Right lobe of liver (tissue), 6 donors: ENCODE measurements around the gene PIGBOS1. TPM values are rescaled to one million over a fixed set of nuclear protein-coding genes. Genes with fewer than 3 reads are reported as not detected.
A peak's percentile ranks its signal among the peaks of the same experiment; 100 is the strongest.

Experiments used
- ATAC-seq, 4 donors: fragments of 200-7000 bp; cut with Tn5 transposase; one replicate each; pipeline ENCODE4 v1.9.1; 2020; ENCODE audit warnings: mild to moderate bottlenecking in 4 of 4, moderate library complexity in 4 of 4
- DNase-seq, 3 donors: peaks; one replicate each; pipeline ENCODE4 v3.0.0-alpha.2; 2020
- H3K27ac ChIP-seq, 3 donors: fragments of 200-600 bp; one replicate each; pipeline ENCODE4 v1.8.0; 2022
- H3K27me3 ChIP-seq, 2 donors: fragments of 200-600 bp; one replicate each; pipeline ENCODE4 v1.8.0; 2022
- H3K36me3 ChIP-seq, 4 donors: fragments of 200-600 bp; sonication (generic) in 1 of 4; one replicate each; pipeline versions ENCODE4 v1.5.1 to v1.8.0; 2017 to 2022; ENCODE audit warnings: control low read depth in 1 of 4
- H3K4me1 ChIP-seq, 4 donors: fragments of 200-600 bp; sonication (generic) in 1 of 4; one replicate each; pipeline versions ENCODE4 v1.5.1 to v1.8.0; 2017 to 2022; ENCODE audit warnings: control low read depth in 1 of 4
- H3K4me3 ChIP-seq, 3 donors: fragments of 200-600 bp; one replicate each; pipeline ENCODE4 v1.8.0; 2022
- H3K9me3 ChIP-seq, 4 donors: fragments of 200-600 bp; sonication (generic) in 1 of 4; one replicate each; pipeline versions ENCODE4 v1.5.1 to v1.8.0; 2017 to 2022; ENCODE audit warnings: control low read depth in 1 of 4
- POLR2A ChIP-seq: fragments of 450-650 bp; IDR thresholded peaks from one replicate; pipeline ENCODE4 v1.6.1; 2017; ENCODE audit warnings: antibody characterized with exemption, mild to moderate bottlenecking
- WGBS: methylation state at CpG from one replicate; pipeline ENCODE4 v1.1.6; 2018; ENCODE audit warnings: low coverage, low lambda C conversion rate; ENCODE audit not compliant: insufficient coverage; ENCODE audit errors: missing lambda C conversion rate; 5-methylcytosine and 5-hydroxymethylcytosine counted together
- intact Hi-C, 2 donors: fragments of 100-400 bp; cut with DNase I; formaldehyde crosslinking; loops; one replicate each; pipeline versions ENCODE4 v1.11.2 to v1.14.1; 2022
- total RNA-seq, 6 experiments: library from RNA; depleted of rRNA in 2 of 6; stranded (reverse); fragments of >200 nt in 2 of 6; fragmentation: NEBNext Ultra II Directional in 3 of 6; extraction: Animal tissue kit (Norgen Biotek cat#: 25700) in 3 of 6; gene quantifications; one replicate each; pipeline versions ENCODE4 v1.1.0 to v1.2.4, GENCODE V29; 2016 to 2023
- TF ChIP-seq, protein P1 (sequence below), 4 donors: fragments of 200-600 bp in 3 of 4; fragments of 450-650 bp in 1 of 4; IDR thresholded peaks; one replicate each; pipeline versions ENCODE4 v1.5.1 to v1.8.0; 2016 to 2022; ENCODE audit warnings: antibody characterized with exemption in 4 of 4, mild to moderate bottlenecking in 2 of 4
- donor health status: DM: no; HTN: yes; CAD: no.
- donor health status: DM: no; HTN: no; CAD: no.
- donor health status: DM: no; HTN: no; CAD: no.
- donor health status: DM: no; HTN: yes; CAD: no.
- donor health status: DM: no; HTN: yes; CAD: no.

Gene PIGBOS1
- total RNA-seq, 6 experiments from 2014 or later: 4.2 to 36.1 (median 5.8) TPM

DNA sequence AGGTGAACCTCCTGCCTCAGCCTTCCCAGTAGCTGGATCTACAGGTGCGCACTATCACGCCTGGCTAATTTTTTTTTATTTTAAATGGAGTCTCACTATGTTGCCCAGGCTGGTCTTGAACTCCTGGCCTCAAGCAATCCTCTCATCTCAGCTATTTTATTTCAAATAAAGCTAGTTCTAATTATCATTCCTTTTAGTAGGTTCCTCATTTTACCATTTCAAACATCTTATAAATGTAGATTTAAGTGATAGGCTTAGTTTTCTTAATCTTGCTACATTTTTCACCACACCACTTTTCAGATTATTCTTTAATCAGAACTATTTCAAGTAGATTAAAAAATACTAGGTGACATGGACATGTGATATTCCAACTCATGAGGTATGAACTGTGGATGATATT lies 30.4 kb upstream of the PIGBOS1 start:
- no peaks in the 10 kb centered on the region for H3K9me3 ChIP-seq
- DNase-seq: no peak
- no peaks in the 10 kb centered on the region for H3K4me1 ChIP-seq
- no peak overlapping the region for H3K27ac ChIP-seq
- intact Hi-C loops: no loop called here
- no peaks in the 10 kb centered on the region for H3K36me3 ChIP-seq
- TF ChIP-seq, protein P1, sequence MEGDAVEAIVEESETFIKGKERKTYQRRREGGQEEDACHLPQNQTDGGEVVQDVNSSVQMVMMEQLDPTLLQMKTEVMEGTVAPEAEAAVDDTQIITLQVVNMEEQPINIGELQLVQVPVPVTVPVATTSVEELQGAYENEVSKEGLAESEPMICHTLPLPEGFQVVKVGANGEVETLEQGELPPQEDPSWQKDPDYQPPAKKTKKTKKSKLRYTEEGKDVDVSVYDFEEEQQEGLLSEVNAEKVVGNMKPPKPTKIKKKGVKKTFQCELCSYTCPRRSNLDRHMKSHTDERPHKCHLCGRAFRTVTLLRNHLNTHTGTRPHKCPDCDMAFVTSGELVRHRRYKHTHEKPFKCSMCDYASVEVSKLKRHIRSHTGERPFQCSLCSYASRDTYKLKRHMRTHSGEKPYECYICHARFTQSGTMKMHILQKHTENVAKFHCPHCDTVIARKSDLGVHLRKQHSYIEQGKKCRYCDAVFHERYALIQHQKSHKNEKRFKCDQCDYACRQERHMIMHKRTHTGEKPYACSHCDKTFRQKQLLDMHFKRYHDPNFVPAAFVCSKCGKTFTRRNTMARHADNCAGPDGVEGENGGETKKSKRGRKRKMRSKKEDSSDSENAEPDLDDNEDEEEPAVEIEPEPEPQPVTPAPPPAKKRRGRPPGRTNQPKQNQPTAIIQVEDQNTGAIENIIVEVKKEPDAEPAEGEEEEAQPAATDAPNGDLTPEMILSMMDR (IDR thresholded peaks at IDR 0.05): no peak
- no peak for TF ChIP-seq POLR2A
- no peak for ATAC-seq
- H3K4me3 ChIP-seq: no peak overlapping the region
- 100% methylated on average over 2 of the region's 2 CpGs for WGBS
- no peaks in the 10 kb centered on the region for H3K27me3 ChIP-seq

DNA sequence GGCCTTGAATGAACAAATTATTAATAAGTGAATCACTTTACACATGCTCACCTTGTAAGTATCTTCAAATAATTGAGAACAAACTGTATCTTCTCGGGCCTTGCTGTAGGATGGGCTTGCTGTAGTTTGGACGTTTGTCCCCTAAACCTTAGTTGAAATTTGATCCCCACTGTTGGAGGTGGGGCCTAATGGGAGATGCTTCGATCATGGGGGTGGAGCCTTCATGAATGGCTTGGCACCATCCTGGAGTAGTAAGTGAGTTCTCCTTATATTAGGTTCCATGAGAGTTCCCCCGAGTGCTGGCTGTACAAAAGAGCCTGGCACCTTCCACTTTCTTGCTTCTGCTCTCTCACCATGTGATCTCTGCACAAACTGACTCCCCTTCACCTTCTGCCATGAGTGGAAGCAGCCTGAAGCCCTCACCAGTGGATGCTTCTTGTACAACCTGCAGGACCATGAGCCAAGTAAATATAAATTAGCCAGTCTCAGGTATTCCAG lies 29.4 kb upstream of the PIGBOS1 start:
- no peak for TF ChIP-seq POLR2A
- TF ChIP-seq, protein P1 (IDR thresholded peaks at IDR 0.05): no peak
- no peaks in the 10 kb centered on the region for H3K9me3 ChIP-seq
- no peak overlapping the region for H3K4me3 ChIP-seq
- WGBS: 63% methylated on average over 3 of the region's 4 CpGs
- no peak for DNase-seq
- no peaks in the 10 kb centered on the region for H3K27me3 ChIP-seq
- no peak for ATAC-seq
- intact Hi-C loops: no loop called here
- H3K4me1 ChIP-seq: no peaks in the 10 kb centered on the region
- H3K27ac ChIP-seq: no peak overlapping the region
- H3K36me3 ChIP-seq: no peaks in the 10 kb centered on the region

DNA sequence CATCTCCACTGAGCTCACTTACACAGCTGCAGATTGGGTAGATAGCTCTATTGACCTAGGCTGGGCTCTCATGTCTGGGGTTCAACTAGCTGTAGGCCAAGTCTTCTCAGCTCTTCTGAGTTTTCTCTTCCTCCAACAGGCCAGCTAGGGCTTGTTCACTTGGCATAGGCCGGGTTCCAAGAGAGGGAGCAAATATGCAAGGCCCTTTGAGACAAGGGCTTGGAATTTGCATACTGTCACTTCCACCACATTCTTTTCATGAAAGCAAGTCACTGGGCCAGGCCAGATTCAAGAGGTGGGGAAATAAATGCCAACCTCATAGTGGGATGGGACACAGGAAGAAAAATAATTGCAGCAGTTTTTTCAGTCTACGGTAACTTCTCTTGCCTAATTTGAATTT lies 25.3 kb upstream of the PIGBOS1 start:
- H3K4me1 ChIP-seq: no peaks in the 10 kb centered on the region
- H3K27ac ChIP-seq: no peak overlapping the region
- WGBS: 82% methylated on average over 2 of the region's 2 CpGs
- H3K4me3 ChIP-seq: no peak overlapping the region
- no peaks in the 10 kb centered on the region for H3K36me3 ChIP-seq
- intact Hi-C loops: no loop called here
- H3K27me3 ChIP-seq: no peaks in the 10 kb centered on the region
- DNase-seq: no peak
- no peak for ATAC-seq
- H3K9me3 ChIP-seq: no peaks in the 10 kb centered on the region
- TF ChIP-seq, protein P1 (IDR thresholded peaks at IDR 0.05): no peak
- TF ChIP-seq POLR2A: no peak

DNA sequence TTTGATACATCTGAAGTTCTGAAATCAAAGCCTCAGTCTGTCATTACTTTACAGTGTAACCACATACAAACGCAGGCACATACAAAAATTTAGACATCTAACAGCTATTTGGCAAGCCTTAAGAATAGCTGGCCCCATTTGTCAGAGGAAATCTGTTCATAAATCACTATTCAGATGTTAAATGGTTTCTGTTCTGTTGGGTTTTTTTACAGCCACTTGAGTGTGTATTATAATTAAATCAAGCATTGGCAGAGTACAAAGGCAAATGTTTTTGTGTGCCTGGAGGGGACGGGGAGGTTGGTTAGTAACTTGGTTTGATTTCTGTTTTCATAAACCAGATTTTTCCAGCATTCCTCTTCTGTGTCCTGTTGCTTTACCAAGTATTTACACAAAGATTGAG lies 24.2 kb upstream of the PIGBOS1 start:
- Histone ChIP-seq H3K9me3 (no peaks in the 10 kb centered on the region), H3K27ac (no peak overlapping the region), H3K36me3 (no peaks in the 10 kb centered on the region), H3K4me3 (no peak overlapping the region), H3K27me3 (no peaks in the 10 kb centered on the region), H3K4me1 (no peaks in the 10 kb centered on the region)
- WGBS: 77% methylated on average over 2 of the region's 2 CpGs
- intact Hi-C loops: no loop called here
- TF ChIP-seq POLR2A: no peak
- TF ChIP-seq, protein P1 (IDR thresholded peaks at IDR 0.05): no peak
- no peak for DNase-seq
- ATAC-seq: no peak

DNA sequence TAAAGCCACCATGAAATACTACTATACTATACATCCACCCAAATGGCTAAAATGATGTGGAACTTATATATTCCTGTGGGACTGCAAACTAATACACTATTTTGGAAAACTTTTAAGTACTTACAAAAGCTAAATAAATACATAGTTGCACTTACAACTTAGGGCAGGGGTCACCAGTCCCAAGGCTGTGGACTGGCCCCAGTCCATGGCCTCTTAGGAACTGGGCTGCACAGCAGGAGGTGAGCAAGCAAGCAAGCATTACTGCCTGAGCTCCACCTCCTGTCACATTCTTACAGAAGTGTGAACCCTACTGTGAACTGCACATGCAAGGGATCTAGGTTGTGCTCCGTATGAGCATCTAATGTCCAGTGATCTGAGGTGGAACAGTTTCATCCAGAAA lies 18.2 kb upstream of the PIGBOS1 start:
- H3K27ac ChIP-seq: no peak overlapping the region
- TF ChIP-seq POLR2A: no peak
- TF ChIP-seq, protein P1 (IDR thresholded peaks at IDR 0.05): no peak
- H3K9me3 ChIP-seq: no peaks in the 10 kb centered on the region
- intact Hi-C loops: no loop called here
- no peak overlapping the region for H3K4me3 ChIP-seq
- ATAC-seq (peak in 2 of 4 donors; percentile 37 to 56), DNase-seq (no peak)
- 100% methylated on average over 1 of the region's 1 CpG for WGBS
- H3K36me3 ChIP-seq: no peaks in the 10 kb centered on the region
- H3K4me1 ChIP-seq: no peaks in the 10 kb centered on the region
- no peaks in the 10 kb centered on the region for H3K27me3 ChIP-seq
